NCI-H526 treated with DMSO at 0.1 percent for 48 hours (cell line): ENCODE results near the gene CTNNA2.

Experiments
- DNase-seq: peaks from one replicate; lab custom pipeline; 2025; lab: John Stamatoyannopoulos, UW

Gene CTNNA2

GRCh38 chr2:79935771-79936657, 423.2 kb downstream of the CTNNA2 start:
- peak; percentile 27 for DNase-seq

- DNase-seq: no peak
Observed at GRCh38 chr2:79936715-79937114, 423.9 kb downstream of the CTNNA2 start.

DNA sequence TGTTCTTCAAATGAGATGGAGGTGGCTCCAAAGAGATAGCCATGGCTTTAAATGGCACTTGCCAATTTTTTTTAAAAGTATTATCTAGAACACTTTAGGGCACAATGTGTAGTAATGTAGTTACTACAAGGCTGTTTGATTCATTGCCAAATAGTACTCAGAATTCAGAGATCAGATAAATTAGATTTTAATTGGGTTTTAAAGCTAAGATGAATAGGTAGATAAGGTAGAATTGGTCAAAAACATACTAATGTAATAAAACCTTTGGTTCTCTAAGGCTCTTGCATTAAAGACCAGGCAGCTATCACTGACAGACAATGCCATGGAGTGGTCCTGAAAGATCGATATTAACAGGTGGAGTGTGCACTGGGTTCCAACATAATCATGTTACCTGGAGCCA, 425.8 kb downstream of the CTNNA2 start:
- DNase-seq: no peak

DNA sequence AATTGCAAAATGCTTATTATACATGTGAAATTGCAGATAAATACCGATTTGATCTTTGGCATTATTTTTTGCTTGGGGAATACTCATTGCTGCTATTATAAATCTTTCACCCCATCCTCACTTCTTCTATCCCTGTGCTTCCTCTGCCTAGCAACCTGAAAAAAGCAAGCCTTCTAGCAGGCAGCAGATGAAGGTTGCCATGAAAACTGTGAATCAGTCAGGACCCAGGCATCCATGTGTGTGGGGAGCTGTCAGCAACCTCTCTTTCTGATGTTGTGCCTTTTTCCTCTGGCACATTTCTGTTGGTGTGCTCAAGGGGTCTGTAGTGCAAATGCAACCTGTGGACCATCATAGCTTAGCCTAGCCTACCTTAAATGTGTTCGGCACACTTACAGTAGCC, 427.5 kb downstream of the CTNNA2 start:
- DNase-seq: no peak

DNA sequence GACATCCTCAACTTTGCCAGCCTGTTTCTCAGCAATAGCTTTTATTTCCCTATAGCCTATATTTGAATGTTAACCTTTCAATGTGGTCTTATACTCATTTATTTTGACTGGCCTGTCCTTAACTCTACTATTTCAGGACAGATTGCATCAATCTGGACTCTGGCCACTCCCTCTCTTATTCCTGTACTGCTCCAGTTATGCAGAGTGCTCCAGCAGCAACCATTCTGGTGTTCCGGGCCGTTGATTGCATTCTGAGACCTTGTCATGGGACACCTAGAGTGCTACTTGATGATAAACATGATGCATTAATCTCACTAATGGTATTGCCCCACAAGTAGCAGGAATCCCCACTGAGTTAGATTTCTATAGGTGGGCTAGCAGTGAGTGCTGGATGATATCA, 428.3 kb downstream of the CTNNA2 start:
- no peak for DNase-seq

DNA sequence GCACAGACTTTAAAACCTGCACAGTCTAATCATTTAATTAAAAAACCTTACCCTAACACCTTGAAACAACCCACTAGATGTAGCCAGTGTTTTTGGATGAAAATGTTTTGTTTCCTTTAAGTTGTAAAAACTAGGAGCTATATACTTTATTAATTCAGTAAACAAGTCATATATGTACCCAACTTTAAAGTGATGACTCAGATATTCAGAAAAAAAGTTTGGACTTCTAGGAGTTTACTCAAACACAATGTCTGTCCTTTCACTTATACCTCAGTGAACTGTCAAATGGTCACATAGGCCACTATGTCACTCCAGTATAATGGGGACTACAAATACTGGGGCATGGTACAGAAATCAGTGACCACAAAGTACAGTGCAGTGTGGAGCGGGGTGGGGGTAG, 431.4 kb downstream of the CTNNA2 start:
- DNase-seq: no peak

DNA sequence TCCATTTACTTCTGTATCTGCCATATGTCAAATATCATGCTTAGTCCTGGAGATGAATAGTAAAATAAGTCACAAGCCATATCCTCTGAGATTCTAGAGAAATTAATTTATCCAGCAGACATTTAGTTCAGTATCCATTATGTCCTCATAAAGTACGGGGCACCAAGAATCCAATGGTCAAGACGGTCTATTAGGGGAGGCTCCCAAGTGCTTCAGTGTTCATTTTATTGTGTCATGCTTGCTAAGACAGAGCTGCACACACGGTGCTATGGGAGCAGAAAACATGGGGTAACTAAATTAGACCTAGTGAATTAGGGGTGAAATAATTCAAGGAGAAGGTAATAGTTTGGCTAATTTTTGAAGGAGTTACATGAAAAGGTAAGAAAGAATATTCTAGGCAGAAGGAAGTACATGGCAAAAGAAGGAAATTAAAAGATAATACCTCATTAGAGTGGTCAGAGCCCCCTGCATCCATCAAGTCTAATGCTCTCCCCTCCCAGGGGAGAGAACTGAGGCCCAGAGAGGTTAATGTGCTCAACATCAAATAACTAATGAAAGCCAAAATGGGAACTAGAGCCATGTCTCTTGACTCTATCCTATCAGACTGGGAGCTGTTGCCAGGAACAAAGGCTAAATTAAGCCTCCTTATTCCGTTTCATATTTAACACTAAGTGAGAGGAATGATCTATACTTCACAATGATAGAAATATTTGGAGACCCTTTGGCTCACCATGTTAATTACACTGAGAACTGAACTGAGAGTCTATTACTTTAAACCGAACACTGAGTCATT, 433.0 kb downstream of the CTNNA2 start:
- DNase-seq: no peak

- no peak for DNase-seq
Observed at GRCh38 chr2:79947751-79948150, 434.9 kb downstream of the CTNNA2 start.

DNA sequence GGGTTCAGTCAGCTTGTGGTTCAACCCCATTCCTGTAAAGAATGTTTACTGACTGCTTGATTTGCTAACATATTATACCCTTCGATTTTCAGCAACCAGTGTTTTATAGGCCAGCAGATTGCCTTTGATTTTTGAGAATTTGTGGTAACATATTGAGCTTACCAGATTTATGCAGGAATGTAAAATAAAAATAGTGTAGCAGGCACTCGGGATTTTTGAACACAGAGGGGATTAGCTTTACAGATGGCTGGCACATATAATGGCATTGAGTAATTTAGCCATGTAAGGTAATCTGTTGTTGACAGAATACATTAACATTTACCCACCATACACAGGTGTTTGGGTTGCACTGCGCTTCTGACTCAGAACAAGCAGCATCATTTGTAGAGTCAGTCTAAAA, 437.7 kb downstream of the CTNNA2 start:
- no peak for DNase-seq

GRCh38 chr2:79952616-79953015, 439.8 kb downstream of the CTNNA2 start:
- DNase-seq: no peak

DNA sequence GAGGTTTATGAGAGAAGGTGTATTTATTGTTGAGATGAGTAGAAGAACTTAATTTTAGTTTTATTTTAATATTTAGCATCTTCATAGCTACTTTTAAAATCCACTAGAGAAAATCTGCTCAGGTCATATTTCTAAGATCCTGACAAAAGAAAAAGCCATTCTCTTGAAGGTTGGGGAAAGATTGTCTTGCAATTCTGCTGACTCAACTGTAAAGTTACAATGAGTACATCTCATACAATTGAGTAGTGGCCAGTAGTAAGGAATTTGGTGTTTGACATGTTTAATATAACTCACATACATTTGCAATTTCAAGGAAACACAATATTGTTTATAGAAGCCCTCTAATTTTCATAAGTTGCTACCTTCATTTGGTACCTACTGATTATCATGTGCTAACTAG, 447.2 kb downstream of the CTNNA2 start:
- DNase-seq: no peak

DNA sequence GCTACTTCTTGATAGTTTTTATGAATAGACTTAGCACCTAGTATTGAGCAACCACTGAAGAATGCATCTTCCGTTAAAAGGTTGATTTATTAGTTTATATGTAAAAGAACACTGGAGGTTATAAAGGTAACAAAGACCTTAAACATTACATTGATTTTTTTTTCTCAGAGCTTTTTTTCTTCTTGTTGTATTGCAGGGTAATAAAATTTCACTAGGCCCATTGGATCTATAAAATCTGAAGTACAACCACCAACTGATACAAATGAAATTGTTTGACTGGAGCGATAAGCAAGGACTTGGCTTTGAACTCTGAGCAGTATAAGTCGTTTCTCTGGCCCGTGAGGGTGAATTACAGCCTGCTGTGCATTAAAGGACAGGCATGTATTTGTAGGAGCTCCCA, 447.7 kb downstream of the CTNNA2 start:
- no peak for DNase-seq

DNA sequence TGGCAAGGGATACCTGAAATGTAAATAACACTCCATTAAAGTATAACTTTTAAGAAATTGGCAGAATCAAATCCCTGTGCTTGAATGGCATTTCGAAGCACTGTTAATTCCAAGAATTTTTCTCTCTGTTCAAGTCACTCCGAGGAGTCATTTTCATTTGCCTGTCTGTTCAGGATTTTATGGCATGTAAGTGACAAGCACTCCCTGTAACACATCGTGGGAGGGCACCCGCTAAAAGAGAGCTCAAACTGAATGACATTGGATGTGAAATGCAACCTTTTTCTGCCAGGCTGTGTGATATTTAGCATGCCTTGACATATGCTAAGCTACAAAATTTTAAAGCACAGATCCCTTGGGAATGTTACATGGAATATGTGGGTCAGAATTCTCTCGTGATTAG, 452.1 kb downstream of the CTNNA2 start:
- no peak for DNase-seq

- DNase-seq: no peak
Observed at GRCh38 chr2:79966369-79966768, 453.5 kb downstream of the CTNNA2 start.

GRCh38 chr2:79966882-79967281, 454.0 kb downstream of the CTNNA2 start:
- DNase-seq: no peak

- DNase-seq: no peak
Observed at GRCh38 chr2:79971807-79972206, 459.0 kb downstream of the CTNNA2 start.

GRCh38 chr2:79972661-79973060, 459.8 kb downstream of the CTNNA2 start:
- no peak for DNase-seq

- no peak for DNase-seq
Observed at GRCh38 chr2:79975791-79976565, 463.1 kb downstream of the CTNNA2 start.

GRCh38 chr2:79977792-79978191, 464.9 kb downstream of the CTNNA2 start:
- no peak for DNase-seq

DNA sequence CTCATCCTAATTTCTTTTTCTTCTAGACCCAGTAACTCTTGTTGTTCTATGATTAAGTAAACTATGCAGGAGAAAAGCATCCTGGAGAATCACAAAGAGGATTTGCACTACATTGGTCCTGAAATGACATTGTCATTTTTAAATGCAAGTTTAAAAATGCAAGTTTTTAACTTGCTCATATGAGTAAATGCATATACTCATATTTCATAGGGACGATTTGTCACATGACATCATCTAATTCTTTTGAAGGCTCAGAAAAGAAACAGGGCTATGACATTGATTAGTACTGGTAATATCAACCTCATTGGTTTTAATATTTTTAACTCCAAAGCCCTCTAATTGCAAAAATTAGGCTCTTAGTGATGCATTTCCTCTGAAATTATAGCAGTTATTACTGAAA, 467.3 kb downstream of the CTNNA2 start:
- no peak for DNase-seq

- no peak for DNase-seq
Observed at GRCh38 chr2:79980816-79981215, 468.0 kb downstream of the CTNNA2 start.

DNA sequence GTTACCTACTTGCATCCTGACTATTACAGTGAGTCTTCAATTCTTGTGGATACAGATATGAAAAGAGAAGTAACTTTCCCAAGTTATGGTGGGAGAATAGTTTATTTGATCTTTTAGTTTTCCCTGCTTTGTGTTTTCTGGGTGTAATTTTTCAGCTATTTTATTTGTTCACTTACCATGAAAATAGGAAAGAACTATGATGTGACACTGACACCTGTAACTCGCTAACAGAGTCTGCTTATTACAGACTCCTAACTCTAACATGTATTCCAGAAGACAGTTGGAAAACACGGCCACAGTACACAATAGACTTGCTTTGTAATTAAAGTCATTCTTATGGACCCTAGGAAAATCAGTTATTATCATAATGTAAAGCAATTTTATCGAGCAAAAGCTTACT, 468.5 kb downstream of the CTNNA2 start:
- DNase-seq: peak; percentile 2

- no peak for DNase-seq
Observed at GRCh38 chr2:79982445-79982844, 469.6 kb downstream of the CTNNA2 start.
